Stimulated activated CD4-positive, alpha-beta T cell treated with anti-CD3 and anti-CD28 coated beads, Interleukin-4, amount 100 ng/mL, for 1 hour (primary cell): Measurements from ENCODE around the gene SAFB2.
A peak's percentile ranks its signal among the peaks of the same experiment; 100 is the strongest.
"Not testable (repeated sequence)": the region's sequence is repeated elsewhere in the genome, so short reads cannot be mapped to it uniquely, and the experiment has no call there.

Experiments used
- DNase-seq: peaks from one replicate; pipeline ENCODE4 v3.0.0-alpha.2; 2020

Gene SAFB2

DNA sequence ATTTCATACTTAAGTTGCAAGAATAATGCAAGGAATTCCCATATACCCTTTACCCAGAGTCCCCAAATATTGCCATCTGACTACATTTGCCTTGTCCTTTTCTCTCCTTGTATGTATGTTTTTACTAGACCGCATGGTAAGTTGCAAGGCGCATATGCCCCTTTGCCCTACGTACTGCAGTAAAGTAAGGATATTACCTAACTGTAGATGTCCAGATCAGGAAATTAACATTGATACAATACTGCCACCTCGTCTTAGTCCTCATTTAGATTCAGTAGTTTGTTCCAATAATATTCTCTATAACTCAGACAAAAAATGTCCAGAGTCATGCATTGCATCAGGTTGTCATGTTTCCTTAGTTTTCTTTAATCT is 9.7 kb upstream of the SAFB2 start:
- DNase-seq, result no peak

DNA sequence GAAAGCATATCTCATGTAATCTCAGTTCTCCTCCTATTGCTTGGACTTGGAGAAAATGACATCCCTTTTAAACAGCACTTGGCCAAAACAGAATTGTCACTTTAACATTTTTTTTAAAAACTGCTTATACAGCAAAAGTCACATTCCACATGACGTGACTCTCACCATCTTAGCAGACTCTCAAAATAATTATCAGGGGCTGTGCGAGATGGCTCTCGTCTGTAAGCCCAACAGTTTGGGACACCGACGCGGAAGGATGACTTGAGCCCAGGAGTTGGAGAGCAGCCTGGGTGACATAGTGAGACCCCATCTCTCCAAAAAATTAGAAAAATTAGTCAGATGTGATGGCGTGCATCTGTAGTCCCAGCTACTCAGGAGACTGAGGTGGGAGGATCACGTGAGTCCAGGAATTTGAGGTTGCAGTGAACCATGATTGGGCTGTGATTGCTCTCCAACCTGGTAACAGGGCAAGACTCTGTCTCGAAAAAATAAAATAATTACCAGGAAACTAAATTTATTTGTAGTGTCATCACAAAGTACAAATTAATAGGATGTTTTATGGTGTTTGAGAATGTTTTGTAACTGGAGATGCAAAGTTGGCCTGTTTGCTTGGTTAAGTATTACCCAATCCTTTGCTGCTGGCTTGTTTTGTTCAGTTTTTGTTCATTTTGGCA is 9.1 kb upstream of the SAFB2 start:
- DNase-seq, result no peak

DNA sequence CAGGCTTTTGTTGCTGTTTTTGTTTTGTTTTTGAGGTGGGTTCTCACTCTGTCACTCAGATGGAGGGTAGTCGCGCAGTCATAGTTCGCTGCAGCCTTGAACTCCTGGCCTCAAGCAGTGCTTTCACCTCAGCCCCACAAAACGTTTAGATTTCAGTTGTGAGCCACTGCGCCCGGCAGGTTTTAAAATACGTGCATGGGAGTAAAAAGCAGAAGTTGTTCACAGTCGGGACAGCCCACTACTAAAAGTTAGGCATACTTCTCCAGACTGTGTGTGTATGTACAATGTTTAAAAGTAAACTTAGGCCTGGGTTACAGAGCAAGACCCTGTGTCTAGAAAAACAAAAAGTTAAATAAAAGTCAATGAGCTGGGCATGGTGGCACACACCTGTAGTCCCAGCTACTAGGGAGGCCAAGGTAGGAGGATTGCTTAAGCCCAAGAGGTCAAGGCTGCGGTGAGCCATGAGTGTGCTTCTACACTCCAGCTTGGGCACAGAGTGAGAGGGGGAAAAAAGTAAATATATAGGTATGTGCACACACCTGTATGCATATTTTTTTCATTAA is 6.4 kb upstream of the SAFB2 start:
- no peak for DNase-seq

DNA sequence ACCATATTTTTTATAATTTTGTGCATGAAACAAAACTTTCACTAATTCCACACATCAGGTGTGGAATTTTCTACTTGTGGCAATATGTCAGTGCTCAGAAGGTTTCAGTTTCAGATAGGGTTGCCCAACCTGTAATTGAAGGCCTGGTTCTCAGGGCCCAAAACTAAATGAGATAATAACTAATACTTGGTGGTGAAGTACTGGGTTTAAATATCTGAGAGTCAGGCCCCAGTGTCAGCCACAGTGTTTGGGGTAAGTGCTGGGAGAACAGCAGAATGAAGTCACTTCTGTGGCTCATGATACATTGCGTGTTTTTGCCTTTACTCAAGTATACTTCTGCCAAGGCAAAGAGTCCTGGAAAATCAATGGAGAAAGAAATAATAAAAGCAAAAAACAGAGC is 5.9 kb upstream of the SAFB2 start:
- DNase-seq, result no peak

DNA sequence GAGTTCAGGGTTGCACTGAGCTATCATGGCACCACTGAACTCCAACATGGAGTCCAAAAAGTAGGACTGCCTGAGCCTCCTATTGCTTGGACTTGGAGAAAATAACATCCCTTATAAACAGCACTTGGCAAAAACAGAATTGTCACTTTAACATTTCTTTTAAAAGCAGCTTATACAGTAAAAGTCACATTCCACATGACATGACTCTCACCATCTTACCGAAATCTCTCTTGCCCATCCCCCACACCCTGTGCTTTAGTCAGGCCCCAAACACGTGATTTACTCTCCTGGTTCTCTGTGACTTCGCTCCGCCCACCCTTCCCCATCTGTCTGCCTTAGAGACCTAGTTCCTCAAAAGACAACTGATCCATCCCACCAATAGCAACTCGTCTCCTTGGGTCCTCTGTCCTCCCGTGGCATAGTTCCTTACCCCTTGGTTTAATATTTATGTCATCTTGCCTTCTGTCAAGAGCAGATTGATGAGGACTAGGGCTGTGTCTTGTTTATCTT is 4.9 kb upstream of the SAFB2 start:
- DNase-seq, result peak; percentile 46

DNA sequence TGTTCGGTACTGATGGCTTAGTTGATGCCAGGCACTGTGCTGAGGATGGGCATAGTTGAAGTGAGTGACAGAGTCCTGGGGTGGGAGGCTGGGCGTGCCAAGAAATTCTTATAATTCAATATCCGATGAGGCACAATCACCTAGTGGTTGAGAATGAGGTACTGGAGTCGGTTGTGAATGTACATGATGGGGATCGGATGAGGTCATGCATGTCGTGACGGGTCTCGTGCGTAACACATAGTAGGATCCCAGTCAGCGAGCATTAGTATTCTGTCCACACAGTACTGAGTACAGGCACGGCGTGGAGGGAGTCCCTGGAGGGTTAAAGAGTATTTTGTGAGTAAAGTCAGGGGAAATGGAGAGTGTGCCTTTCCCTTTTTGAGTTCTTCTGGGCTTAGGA is 3.1 kb upstream of the SAFB2 start:
- DNase-seq, result no peak

DNA sequence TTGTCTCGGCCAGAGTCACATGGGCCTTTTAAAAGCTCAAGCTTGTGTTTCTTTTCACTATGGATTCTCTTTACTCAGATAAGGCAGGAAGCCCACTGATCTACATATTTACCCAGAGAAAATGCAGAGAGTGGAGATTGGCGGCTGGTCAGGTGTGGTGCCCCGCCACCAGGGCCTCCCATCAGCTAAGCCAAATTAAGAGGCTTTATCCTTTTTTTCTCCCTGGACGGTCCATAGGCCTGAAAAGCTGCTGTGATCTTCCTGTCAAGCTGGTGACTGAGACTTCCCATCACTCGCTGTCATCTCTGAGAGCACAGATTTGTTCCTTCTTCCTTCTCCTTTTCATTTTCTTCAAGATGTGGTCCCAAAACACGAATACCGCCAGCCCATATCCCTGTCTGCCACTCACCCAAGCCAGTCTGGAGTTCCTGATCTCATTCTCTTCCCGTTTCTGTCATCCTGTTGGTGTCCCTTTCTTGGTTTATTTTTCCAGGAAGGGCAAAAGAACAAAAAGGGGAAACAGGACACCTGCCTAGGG is 2.2 kb upstream of the SAFB2 start:
- no peak for DNase-seq

DNA sequence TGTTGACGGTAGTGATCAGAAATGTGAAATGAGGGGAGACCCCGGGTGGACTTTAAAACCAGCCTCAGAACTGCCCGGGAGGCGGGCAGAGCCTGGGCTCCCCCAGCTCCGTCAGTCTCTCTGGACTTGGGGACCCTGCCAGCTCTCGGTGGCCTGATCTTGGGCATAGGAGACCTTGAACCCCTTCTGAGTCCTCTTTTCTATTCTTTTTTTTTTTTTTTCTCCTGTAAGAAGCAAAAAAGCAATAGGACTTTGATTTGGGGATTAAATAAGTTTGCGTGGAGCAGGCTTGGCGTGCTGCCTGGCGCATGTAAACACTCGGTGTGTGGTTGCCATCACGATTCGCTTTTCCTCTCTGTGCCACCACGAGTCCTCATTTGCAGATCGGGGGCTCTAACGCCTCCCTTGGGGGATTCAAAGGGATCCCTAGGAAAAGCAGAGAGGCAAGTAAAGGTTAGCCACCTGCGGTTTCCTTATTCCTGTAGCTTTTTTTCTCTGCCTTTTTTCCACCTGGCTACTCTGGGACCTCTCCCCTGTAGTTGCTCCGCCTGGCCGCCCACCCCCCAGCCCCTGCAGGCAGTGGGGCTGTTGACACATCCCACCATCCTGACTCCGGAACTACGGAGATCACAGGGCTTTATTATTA is 1.6 kb upstream of the SAFB2 start:
- DNase-seq, result peak; percentile 16

DNA sequence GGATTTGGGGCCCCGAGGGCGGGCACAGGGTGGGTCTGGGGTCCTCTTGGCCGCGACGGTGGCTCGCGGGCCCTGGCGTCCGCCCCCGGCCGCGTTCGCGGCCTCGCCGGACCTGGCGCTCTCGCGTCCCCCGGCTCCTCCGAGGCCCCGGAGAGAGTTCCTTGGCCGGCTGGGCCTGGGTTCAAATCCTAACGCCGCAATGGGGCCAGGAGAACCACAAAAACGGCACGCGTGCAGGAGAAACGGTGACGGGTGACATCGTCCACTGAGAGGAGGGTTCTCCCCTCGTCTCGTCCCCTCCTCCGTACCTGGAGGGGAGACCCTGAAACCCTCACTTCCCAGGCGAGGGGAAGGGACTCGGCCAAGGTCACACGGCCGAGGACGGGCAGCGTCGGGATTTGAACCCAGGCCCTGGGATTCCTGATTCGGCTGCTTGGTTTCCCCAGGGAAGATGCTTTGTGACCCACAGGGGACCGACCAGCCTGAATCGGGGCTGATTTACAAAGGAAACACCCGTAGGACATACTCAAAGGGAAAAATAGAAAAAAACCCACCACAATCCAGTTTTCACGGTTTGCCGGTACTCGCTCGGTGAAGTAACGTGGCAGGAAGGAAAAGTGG is 931 bp upstream of the SAFB2 start:
- DNase-seq, result peak; percentile 14

DNA sequence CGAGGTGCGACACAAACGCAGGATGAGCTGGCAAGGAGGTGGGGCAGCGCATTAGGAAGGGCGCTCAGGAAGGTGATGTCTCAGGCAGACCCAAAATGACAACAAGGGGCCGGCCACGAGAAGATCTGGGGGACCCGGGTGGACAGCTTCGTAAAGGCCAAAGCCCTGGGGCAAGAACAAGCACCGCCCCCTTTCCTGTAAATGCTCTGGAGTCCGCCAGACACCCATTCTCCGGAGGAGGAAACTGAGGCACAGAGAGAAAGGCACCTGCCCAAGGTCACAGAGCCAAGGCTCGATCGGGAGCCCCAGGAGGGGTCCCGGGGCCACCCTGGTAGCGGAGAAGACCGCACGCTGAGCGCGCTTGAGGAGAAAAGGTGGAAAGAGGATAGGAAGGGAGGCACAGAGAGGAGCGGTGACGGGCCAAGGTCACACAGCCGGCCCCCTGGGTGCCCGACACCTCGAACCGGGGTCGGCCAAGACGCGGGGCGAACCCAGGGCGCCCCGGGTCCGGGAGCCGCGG is 571 bp downstream of the SAFB2 start:
- DNase-seq, result peak; percentile 32

DNA sequence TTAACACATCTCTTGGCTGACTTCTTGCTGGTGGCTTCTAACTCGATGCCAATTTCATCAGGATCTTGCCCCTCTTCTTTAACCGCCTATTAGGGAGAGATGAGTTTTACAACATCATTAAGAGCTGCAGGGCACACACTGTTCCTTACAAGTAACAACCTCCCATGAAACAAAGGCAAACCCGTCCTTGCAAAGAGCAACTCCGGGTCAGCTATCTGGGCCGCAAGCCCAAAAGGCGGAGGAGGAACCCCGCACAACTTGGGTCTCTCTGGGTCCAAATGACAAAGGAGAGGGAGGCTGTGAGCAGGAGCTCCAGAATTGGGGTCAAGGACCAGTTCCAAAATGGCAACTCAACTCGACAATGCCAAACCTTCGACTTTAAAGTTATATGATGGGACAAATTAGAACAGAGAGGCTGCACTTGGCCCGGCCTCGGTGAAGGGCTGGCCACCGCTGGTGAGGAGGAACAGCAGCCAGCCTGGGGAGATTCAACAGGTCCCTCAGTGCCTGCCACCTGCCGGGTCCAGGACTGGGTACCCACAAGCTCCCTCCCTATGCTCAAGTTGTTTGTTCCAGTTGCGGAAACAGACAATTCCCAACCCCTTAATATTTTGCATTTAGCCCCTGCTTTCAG is 1.1 kb downstream of the SAFB2 start:
- DNase-seq, result peak; percentile 7

DNA sequence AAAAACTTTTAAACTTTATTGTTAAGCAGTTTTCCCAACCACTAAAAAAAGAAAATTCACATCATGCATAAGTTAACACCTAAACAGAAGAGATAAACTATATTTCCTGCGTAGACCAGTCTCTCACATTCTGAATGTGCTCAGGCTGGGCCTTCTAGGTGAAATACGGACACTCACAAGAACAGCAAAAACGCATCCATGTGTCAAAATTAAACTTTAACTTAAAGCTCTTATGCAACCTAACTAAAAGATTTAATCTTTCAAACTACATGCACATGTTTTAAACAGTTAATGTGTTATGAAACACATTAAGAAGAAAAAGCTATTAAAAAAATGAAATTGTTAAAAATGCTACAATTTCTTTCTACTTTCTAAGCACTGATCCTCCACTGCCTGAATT is 2.6 kb downstream of the SAFB2 start:
- no peak for DNase-seq

DNA sequence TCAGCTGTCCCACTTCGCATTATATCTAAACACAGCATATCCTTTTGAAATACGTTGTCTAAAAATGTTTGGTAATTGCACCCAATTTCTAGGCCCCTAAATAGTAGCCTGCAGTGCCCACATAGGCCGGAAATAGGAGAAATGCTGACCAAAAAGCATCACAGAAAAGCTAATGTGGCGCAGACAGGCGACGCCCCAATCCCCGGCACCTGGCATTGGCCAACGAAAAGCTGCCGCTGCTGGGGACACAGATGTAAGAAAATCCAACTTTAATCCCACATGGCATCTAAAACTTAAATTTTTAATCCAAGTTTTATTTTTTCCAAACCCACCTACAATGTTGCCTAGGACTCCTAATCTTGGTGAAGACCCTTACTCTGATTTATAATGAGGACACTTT is 4.0 kb downstream of the SAFB2 start:
- no peak for DNase-seq

DNA sequence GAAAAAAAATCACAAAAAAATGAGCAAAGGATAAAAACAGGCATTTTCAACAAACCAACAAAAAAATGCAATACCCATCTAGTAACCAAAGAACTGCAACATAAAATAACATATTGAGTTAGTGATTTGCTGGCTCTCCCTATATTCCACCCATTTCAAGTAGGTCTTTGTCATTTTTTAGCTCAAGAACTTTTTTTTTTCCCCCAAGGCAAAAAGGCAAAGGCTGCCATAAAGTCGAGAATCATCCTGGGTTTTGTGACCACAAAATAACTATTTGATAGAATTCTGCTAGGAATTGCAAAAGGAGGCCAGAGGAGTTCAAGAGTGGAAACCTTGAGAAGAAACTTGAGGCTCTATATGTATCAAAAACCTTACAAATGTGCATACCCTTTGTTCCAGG is 5.5 kb downstream of the SAFB2 start:
- DNase-seq, result no peak

DNA sequence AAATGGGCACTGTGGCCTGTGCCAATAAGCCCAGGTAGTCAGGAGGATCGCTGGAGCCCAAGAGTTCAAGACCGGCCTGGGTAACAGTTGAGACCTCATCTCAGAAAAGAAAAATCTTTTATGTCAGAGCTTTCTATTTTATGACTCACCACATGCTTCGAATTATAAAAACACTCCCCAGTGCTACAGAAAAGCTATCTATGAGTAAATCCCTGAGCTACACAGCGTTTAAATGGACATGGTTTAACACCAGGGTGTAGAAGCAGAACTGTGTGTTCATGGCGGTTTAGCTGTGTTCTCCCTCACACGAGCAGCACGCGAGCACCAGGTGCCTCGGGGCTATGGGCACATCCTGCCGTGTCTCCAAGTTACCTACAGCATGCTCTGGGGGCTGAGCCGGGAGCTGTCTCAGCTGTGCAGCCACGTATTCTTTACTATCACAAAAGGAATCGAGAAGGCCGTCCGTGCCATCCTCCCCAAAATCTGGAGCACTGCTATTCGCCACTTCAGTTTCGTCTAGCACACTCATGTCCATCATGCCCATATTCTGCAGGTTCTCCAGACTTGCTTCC is 6.7 kb downstream of the SAFB2 start:
- no peak for DNase-seq

DNA sequence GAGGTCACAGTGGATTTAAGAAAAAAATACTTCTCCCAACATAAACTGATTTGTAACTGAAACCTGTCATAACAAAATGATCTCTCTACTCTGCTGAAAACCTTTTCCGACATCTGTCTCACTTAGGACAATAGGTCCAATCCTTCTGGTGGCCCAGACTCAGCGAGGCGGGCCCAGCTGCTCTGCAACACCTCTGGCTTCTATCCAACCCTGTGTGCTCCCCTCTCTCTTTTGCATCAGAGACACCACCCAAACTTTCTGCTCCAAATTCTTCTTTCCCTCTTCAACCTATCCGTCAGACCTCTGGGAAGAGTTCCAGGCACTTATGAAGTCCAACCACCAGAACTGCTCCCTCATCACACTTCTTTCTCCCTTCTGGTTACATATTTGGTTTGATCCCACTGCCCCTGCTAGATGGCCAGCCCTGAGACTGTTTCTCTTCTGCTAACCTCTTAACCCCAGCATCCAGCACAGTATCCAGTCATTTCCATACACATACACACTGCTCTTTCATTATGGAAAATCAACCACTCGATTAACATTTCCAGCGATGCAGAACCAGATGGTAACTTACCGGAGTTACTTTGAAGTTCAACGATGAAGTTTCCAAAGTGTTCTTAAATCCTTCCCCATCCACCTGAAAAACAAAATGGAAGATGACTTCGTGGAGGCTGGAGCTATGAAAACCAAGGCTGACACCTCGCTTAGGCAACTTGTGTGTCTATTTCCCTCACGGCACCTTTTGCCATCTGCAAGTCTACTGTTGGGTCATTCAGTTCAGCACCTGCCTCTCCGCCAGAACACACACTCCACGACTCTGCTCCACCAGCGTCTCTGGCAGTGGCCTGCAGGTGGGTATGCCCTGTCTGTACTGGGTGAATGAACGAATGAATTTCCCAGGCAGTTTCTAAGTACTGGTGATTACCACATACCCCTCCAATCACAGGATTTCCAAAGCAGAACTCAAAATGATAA is 9.4 kb downstream of the SAFB2 start:
- no peak for DNase-seq

DNA sequence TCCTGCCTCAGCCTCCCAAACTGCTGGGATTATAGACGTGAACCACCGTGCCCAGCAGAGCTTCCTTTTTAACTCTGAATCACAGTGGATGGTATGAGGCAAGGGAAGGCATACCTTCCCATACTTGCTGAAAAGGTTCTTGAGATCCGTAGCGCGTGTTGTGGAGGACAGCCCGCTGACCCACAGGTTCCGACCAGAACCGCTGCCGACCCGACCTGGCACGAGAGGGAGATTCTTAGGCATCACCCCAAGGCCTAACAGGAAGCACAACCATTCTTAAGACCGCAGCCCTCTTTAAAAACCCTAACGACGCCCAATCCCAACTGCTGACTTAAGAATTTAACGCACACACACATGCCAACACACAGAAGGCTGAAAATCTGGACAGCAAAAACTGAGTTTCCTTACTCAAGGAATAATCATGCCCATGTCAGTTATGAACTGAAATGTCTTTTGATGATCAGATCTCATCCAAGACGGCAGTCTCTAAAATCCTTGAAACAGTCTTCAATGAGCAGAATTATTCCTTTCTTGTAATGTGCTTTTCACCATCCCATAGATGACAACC is 12.6 kb downstream of the SAFB2 start:
- no peak for DNase-seq

DNA sequence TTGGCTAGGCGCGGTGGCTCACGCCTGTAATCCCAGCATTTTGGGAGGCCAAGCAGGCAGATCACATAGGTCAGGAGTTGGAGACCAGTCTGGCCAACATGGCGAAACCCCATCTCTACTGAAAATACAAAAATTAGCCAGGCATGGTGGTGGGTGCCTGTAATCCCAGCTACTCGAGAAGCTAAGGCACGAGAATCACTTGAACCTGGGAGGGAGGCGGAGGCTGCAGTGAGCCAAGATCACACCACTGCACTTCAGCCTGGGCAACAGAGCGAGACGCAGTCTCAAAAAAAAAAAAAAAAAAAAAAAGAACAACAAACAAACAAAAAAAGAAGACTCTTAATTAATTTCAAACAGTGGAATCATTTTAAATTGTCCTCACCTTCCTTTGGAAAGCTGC is 13.8 kb downstream of the SAFB2 start:
- not testable (repeated sequence) for DNase-seq

DNA sequence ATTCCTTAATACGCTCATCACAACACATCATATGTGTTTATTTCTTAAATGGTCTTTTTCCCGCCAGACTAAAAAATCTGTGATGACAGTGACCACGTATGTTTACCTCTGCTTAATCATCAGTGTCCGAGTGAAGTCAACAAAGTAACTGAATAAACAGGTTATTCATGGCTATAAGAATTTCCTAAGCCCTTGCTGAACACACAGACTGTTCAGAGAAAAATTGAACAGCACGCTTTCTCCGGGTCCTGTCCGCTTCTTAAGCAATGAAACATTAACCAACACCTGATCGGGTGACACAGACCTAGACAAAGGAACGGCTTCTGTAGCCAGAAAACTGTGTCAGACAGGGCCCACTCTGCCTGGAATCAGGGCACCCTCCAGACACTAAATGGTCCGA is 14.3 kb downstream of the SAFB2 start:
- DNase-seq, result no peak

DNA sequence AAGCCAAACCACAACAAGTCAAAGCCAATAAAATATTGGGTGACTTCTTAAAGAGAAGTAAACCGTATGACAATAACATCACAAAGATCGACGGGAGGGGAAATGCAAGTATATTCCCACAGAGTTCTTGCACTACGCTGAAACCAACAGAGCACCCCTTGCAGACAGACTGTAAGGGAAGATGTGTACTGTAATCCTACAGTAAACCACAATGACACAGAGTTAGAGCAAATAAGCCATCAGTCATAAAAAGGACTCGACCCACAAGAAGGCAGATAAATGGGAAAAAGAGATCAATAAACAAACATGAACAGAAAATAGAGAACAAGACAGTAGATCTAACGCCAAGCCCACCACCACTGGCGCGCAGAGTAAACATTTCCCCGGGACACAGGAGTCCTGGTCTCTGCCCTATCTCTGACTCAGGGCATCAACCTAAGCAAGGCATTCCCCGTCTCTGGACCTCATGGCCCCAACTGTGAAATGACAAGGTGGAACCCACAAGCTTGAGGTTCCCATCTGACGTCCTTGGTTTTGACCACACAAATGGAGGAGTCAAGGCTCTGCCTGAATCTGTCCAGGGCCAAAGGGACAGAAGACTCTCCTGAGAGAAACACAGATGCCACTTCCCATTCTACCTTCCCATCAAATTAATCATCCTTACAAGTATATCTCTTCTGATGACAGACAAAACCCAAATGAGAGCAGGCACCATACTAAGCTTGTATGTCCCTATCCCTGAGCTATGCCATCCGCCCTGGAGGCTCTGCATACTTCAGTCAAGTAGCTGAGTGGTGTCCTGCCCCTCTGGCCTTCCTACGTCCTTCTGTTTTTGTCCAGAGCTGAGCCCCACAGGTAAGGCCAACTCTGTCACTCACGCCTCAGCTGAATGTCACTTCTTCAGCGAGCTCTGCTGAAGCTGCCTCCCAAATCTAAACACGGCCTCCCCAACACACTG is 15.0 kb downstream of the SAFB2 start:
- no peak for DNase-seq
